ENCODE results near the gene SLFN12. TPM values are rescaled to one million over a fixed set of nuclear protein-coding genes. Genes with fewer than 3 reads are reported as not detected.
"Not testable (repeated sequence)": the region's sequence is repeated elsewhere in the genome, so short reads cannot be mapped to it uniquely, and the experiment has no call there.

The SLFN12 gene
- total RNA-seq, 1 donor from 2014 or later, result 7.2 TPM

- H3K36me3 Mint-ChIP-seq, result no peaks in the 10 kb centered on the region
Measured at GRCh38 chr17:35460354-35460851, 28.1 kb upstream of the SLFN12 start.

DNA sequence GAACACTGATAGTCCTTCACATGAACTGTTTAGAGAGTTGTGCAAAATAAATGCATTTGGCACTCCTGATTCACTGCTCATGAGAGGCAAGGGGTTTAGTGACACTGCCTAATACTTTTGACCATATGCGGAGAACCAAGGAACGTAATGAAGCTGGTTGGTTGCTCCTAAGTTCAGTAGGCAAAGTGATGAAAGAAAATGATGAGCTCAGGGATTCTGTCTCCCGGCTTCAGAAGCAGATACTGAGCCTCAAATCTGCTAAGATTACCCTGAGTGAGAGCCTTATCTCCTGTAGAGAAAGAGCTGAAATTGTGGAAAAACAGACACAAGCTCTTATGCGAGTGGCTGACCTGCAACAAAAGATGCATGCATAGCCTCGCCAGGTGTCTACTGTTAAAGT lies 21.7 kb upstream of the SLFN12 start:
- H3K27me3 Mint-ChIP-seq (ENCODE audit: insufficient read depth, low read depth), result peaks cover 26% of the 10 kb centered on the region
- peaks cover 100% of the 10 kb centered on the region for H3K27me3 ChIP-seq

More at GRCh38 chr17:35460354-35460851, 28.1 kb upstream of the SLFN12 start:
- Histone ChIP-seq H3K4me2 (peak overlapping the region; percentile 73), H3K4me1 (peaks cover 3% of the 10 kb centered on the region), H3K79me2 (ENCODE audit: low read depth) (no peaks in the 10 kb centered on the region), H2AFZ (replicated peaks) (peak overlapping the region; percentile 81), H3K36me3 (no peaks in the 10 kb centered on the region), H3K9me3 (ENCODE audit: low read depth) (no peaks in the 10 kb centered on the region), H3K4me3 (peak overlapping the region; percentile 41), H4K20me1 (ENCODE audit: low read depth) (no peaks in the 10 kb centered on the region), H3K27ac (no peak overlapping the region), H3K27me3 (peaks cover 92% of the 10 kb centered on the region), H3K9ac (no peak overlapping the region), H3F3A (ENCODE audit: low read depth) (no peaks in the 10 kb centered on the region)
- H3K27me3 Mint-ChIP-seq (ENCODE audit: insufficient read depth, low read depth), result peaks cover 22% of the 10 kb centered on the region
- peaks cover 5% of the 10 kb centered on the region for H3K4me1 Mint-ChIP-seq
- H3K27ac Mint-ChIP-seq, result no peak overlapping the region
- peak; percentile 87 for DNase-seq (ENCODE audit: low spot score)
- peak overlapping the region; percentile 46 for H3K4me3 Mint-ChIP-seq
- H3K9me3 Mint-ChIP-seq, result peaks cover 2% of the 10 kb centered on the region
- peak; percentile 63 for TF ChIP-seq EZH2 (IDR thresholded peaks at IDR 0.05)
- TF ChIP-seq CTCF (IDR thresholded peaks at IDR 0.05), result no peak

DNA sequence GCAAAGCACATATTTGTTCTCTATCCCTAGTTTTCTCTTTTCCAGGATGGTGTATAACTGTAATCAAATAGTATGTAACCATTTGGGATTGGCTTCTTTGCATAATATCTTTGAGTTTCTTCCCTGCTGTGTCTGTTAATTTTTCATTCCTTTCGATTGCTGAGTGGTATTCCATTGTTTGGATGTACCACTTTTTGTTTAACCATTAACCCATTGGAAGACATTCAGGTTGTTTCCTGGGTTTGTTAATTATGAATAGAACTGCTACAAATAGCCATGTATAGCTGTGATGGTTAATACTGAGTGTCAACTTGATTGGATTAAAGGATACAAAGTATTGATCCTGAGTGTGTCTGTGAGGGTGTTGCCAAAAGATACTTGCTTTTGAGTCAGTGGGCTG lies 20.9 kb upstream of the SLFN12 start:
- no peak for DNase-seq (ENCODE audit: low spot score)
- H3K27me3 Mint-ChIP-seq (ENCODE audit: insufficient read depth, low read depth), result peaks cover 26% of the 10 kb centered on the region
- Histone ChIP-seq H3K27me3 (peaks cover 100% of the 10 kb centered on the region), H3K36me3 (no peaks in the 10 kb centered on the region), H3K9me3 (ENCODE audit: low read depth) (no peaks in the 10 kb centered on the region), H3K4me3 (no peak overlapping the region), H3K4me2 (no peak overlapping the region), H3K27ac (no peak overlapping the region), H3K4me1 (no peaks in the 10 kb centered on the region), H3K79me2 (ENCODE audit: low read depth) (no peaks in the 10 kb centered on the region), H2AFZ (replicated peaks) (no peak overlapping the region), H4K20me1 (ENCODE audit: low read depth) (no peaks in the 10 kb centered on the region), H3F3A (ENCODE audit: low read depth) (peaks cover 12% of the 10 kb centered on the region), H3K9ac (no peak overlapping the region)
- TF ChIP-seq EZH2 (IDR thresholded peaks at IDR 0.05) (no peak), CTCF (IDR thresholded peaks at IDR 0.05) (no peak), EZH2phosphoT487 (IDR thresholded peaks at IDR 0.05) (no peak)
- no peaks in the 10 kb centered on the region for H3K36me3 Mint-ChIP-seq
- no peak overlapping the region for H3K4me3 Mint-ChIP-seq
- no peaks in the 10 kb centered on the region for H3K4me1 Mint-ChIP-seq
- no peak overlapping the region for H3K27ac Mint-ChIP-seq
- peaks cover 2% of the 10 kb centered on the region for H3K9me3 Mint-ChIP-seq

More for the DNA sequence above, 21.7 kb upstream of the SLFN12 start:
- H3K4me3 ChIP-seq; H3K9me3 ChIP-seq (ENCODE audit: low read depth); H3K4me3 Mint-ChIP-seq; H3K9ac ChIP-seq; H3K27ac Mint-ChIP-seq; H3K36me3 Mint-ChIP-seq; H3K4me1 Mint-ChIP-seq; H2AFZ ChIP-seq (replicated peaks); H3K4me1 ChIP-seq; DNase-seq (ENCODE audit: low spot score); H3K27ac ChIP-seq; H3K9me3 Mint-ChIP-seq; H3K36me3 ChIP-seq; H3F3A ChIP-seq (ENCODE audit: low read depth); H3K4me2 ChIP-seq; H4K20me1 ChIP-seq (ENCODE audit: low read depth); H3K79me2 ChIP-seq (ENCODE audit: low read depth): not testable (repeated sequence)

GRCh38 chr17:35449371-35449931 lies 17.2 kb upstream of the SLFN12 start:
- no peak overlapping the region for H3K9ac ChIP-seq
- peaks cover 16% of the 10 kb centered on the region for H3K4me1 ChIP-seq
- no peaks in the 10 kb centered on the region for H3K36me3 ChIP-seq
- Mint-ChIP-seq H3K4me1 (peaks cover 14% of the 10 kb centered on the region), H3K4me3 (peak overlapping the region; percentile 86), H3K27me3 (ENCODE audit: insufficient read depth, low read depth) (peaks cover 26% of the 10 kb centered on the region), H3K36me3 (peaks cover 4% of the 10 kb centered on the region), H3K27ac (no peak overlapping the region), H3K9me3 (peaks cover 2% of the 10 kb centered on the region)
- H2AFZ ChIP-seq (replicated peaks), result peak overlapping the region; percentile 61
- H3K9me3 ChIP-seq (ENCODE audit: low read depth), result no peaks in the 10 kb centered on the region
- H3K4me3 ChIP-seq, result peak overlapping the region; percentile 42
- peak overlapping the region; percentile 68 for H3K4me2 ChIP-seq
- no peak overlapping the region for H3K27ac ChIP-seq
- no peak for TF ChIP-seq CTCF (IDR thresholded peaks at IDR 0.05)
- TF ChIP-seq EZH2phosphoT487 (IDR thresholded peaks at IDR 0.05), result peak; percentile 0
- peak; percentile 72 for TF ChIP-seq EZH2 (IDR thresholded peaks at IDR 0.05)
- H4K20me1 ChIP-seq (ENCODE audit: low read depth), result no peaks in the 10 kb centered on the region
- peaks cover 100% of the 10 kb centered on the region for H3K27me3 ChIP-seq
- H3F3A ChIP-seq (ENCODE audit: low read depth), result peaks cover 15% of the 10 kb centered on the region
- no peaks in the 10 kb centered on the region for H3K79me2 ChIP-seq (ENCODE audit: low read depth)
- DNase-seq (ENCODE audit: low spot score), result peak; percentile 26
